GM12878 (cell line): ENCODE measurements around the gene CPSF3. TPM values are rescaled to one million over a fixed set of nuclear protein-coding genes. Genes with fewer than 3 reads are reported as not detected.

Experiments used
- ATAC-seq: fragments of 200-7000 bp; cut with Tn5 transposase; 3 replicates; pipeline ENCODE4 v1.9.1; 2020; ENCODE audit warnings: mild to moderate bottlenecking, moderate library complexity
- BruUV-seq: library from RNA; stranded (reverse); fragments of 400-500 nt; replicated peaks from 2 replicates; lab custom pipeline; 2021; lab: Mats Ljungman, UMichigan
- CTCF ChIA-PET: fragments of 300-600 bp; sonication (Branson Sonifier 250); formaldehyde crosslinking; extraction: SDS; loops from one replicate; lab custom pipeline; 2021; ENCODE audit warnings: inconsistent platforms; lab: Yijun Ruan, JAX
- POLR2A ChIA-PET: fragments of 350-600 bp; formaldehyde crosslinking; extraction: SDS; loops from one replicate; lab custom pipeline; 2021; ENCODE audit warnings: inconsistent platforms; lab: Charles Lee
- RAD21 ChIA-PET: fragments of 300-600 bp; sonication (Branson Sonifier 250); formaldehyde crosslinking; loops from one replicate; lab custom pipeline; 2023; ENCODE audit warnings: antibody characterized with exemption; ENCODE audit not compliant: unreplicated experiment; lab: Charles Lee
- SMC1A ChIA-PET: fragments of 300-600 bp; sonication (Branson Sonifier 250); formaldehyde crosslinking; loops from one replicate; lab custom pipeline; 2023; ENCODE audit not compliant: unreplicated experiment, uncharacterized antibody; lab: Charles Lee
- DNase-seq: peaks from one replicate; pipeline ENCODE4 v3.0.0-alpha.2; 2011; ENCODE audit warnings: low read depth, low spot score
- FAIRE-seq: peaks from 3 replicates; lab custom pipeline; 2011; peaks lifted over from hg19 to GRCh38; lab: Jason Lieb, UNC
- H2AFZ ChIP-seq: 2 replicates; pipeline ENCODE4 v1.6.0; 2011; ENCODE audit warnings: low read depth, low read length, control low read depth; ENCODE audit not compliant: control insufficient read depth
- H3K27ac ChIP-seq: 2 replicates; pipeline ENCODE4 v1.5.1; 2011; ENCODE audit warnings: control low read depth; ENCODE audit not compliant: control insufficient read depth, insufficient read depth
- H3K27me3 ChIP-seq, 2 experiments: replicated peaks in 1 of 2; 2 replicates each; pipeline versions ENCODE4 v1.6.0 to v1.6.1; 2011; ENCODE audit warnings: low read length in 1 of 2; ENCODE audit not compliant: control insufficient read depth in 2 of 2, insufficient read depth in 2 of 2
- H3K36me3 ChIP-seq, 2 experiments: 2 replicates each; pipeline ENCODE4 v1.5.1; 2011; ENCODE audit warnings: low read length in 1 of 2; ENCODE audit not compliant: control insufficient read depth in 2 of 2, insufficient read depth in 2 of 2
- H3K4me1 ChIP-seq: 2 replicates; pipeline ENCODE4 v1.6.1; 2011; ENCODE audit warnings: mild to moderate bottlenecking, low read length, moderate library complexity, mixed read lengths; ENCODE audit not compliant: control insufficient read depth, insufficient read depth
- H3K4me2 ChIP-seq: 2 replicates; pipeline ENCODE4 v1.6.0; 2011; ENCODE audit warnings: control low read depth; ENCODE audit not compliant: control insufficient read depth, insufficient read depth
- H3K4me3 ChIP-seq: fragments of 200-600 bp; sonication (generic); 2 replicates; pipeline ENCODE4 v1.5.1; 2016
- H3K79me2 ChIP-seq: 2 replicates; pipeline ENCODE4 v1.6.0; 2011; ENCODE audit warnings: low read length; ENCODE audit not compliant: control insufficient read depth, insufficient read depth
- H3K9ac ChIP-seq: 2 replicates; pipeline ENCODE4 v1.8.0; 2011; ENCODE audit warnings: low read length, control low read depth, mixed read lengths; ENCODE audit not compliant: control insufficient read depth, insufficient read depth
- H3K9me3 ChIP-seq: replicated peaks from 3 replicates; pipeline ENCODE4 v1.5.1; 2011; ENCODE audit warnings: mild to moderate bottlenecking, low read length; ENCODE audit not compliant: control insufficient read depth, insufficient read depth
- H4K20me1 ChIP-seq: 2 replicates; pipeline ENCODE4 v1.6.0; 2011; ENCODE audit not compliant: control insufficient read depth, insufficient read depth
- ATF7 ChIP-seq: fragments of 450-650 bp; IDR thresholded peaks from 2 replicates; pipeline ENCODE4 v1.6.1; 2016; ENCODE audit warnings: low read depth, mild to moderate bottlenecking
- E2F8 ChIP-seq: fragments of 450-650 bp; IDR thresholded peaks from 2 replicates; pipeline ENCODE4 v1.6.1; 2018; ENCODE audit warnings: mild to moderate bottlenecking, low read depth, moderate library complexity; ENCODE audit not compliant: partially characterized antibody
- KDM1A ChIP-seq: fragments of 200-600 bp; sonication (generic); IDR thresholded peaks from 2 replicates; pipeline ENCODE4 v1.6.1; 2016; ENCODE audit warnings: borderline replicate concordance
- MYC ChIP-seq: IDR thresholded peaks from 2 replicates; pipeline ENCODE4 v1.6.1; 2011; ENCODE audit warnings: mild to moderate bottlenecking, low read length, moderate library complexity, inconsistent platforms; ENCODE audit not compliant: insufficient read depth, insufficient replicate concordance, insufficient read length, severe bottlenecking
- NR2F1 ChIP-seq: fragments of 450-650 bp; conservative IDR thresholded peaks from 2 replicates; pipeline ENCODE4 v1.6.1; 2017; ENCODE audit warnings: mild to moderate bottlenecking
- NRF1 ChIP-seq: conservative IDR thresholded peaks from 2 replicates; pipeline ENCODE4 v1.6.1; 2011; ENCODE audit warnings: mild to moderate bottlenecking, low read depth, low read length, improper control_type of control experiment
- PBX3 ChIP-seq: IDR thresholded peaks from 2 replicates; pipeline ENCODE4 v1.6.1; 2011; ENCODE audit warnings: mild to moderate bottlenecking, low read depth, low read length, moderate library complexity; ENCODE audit not compliant: insufficient replicate concordance
- SIX5 ChIP-seq: IDR thresholded peaks from 2 replicates; pipeline ENCODE4 v1.6.1; 2011; ENCODE audit warnings: mild to moderate bottlenecking, low read depth, low read length, moderate library complexity; ENCODE audit not compliant: severe bottlenecking
- TARDBP ChIP-seq: IDR thresholded peaks from 2 replicates; pipeline ENCODE4 v1.6.1; 2016; ENCODE audit warnings: borderline replicate concordance
- TCF12 ChIP-seq: IDR thresholded peaks from 2 replicates; pipeline ENCODE4 v1.6.1; 2011; ENCODE audit warnings: low read depth, mild to moderate bottlenecking, low read length
- USF1 ChIP-seq: IDR thresholded peaks from 2 replicates; pipeline ENCODE4 v1.6.1; 2011; ENCODE audit warnings: borderline replicate concordance, low read depth, mild to moderate bottlenecking, moderate library complexity, mixed read lengths, low read length; ENCODE audit not compliant: insufficient read depth; ENCODE audit errors: extremely low read length
- ZNF687 ChIP-seq: fragments of 450-650 bp; IDR thresholded peaks from 2 replicates; pipeline ENCODE4 v1.6.1; 2017; ENCODE audit warnings: mild to moderate bottlenecking, moderate library complexity
- WGBS: methylation state at CpG from one replicate; pipeline ENCODE4 v1.1.6; 2016; ENCODE audit warnings: low lambda C conversion rate; ENCODE audit not compliant: insufficient replicate concordance, insufficient coverage; ENCODE audit errors: missing lambda C conversion rate; 5-methylcytosine and 5-hydroxymethylcytosine counted together
- in situ Hi-C: fragments of 300-500 bp; cut with MboI; formaldehyde crosslinking; loops from 9 replicates; pipeline ENCODE4 v1.14.3; 2018; ENCODE audit warnings: mixed read lengths
- intact Hi-C: fragments of 100-400 bp; cut with micrococcal nuclease; formaldehyde crosslinking; loops from one replicate; pipeline ENCODE4 v1.14.2; 2022; ENCODE audit not compliant: unreplicated experiment
- polyA plus RNA-seq, 11 experiments: library from polyadenylated mRNA; depleted of rRNA in 4 of 11; unstranded in 6 of 11; stranded (reverse) in 5 of 11; fragments of >200 nt; fragmentation: Nextera tagmentation in 4 of 11; fragmentation: Illumina TruSeq in 1 of 11; extraction: Ambion mirVana in 4 of 11; extraction: Trizol in 1 of 11; gene quantifications; 1 replicate in 1 of 11; 2 replicates in 10 of 11; pipeline versions ENCODE4 v1.2.1 to v1.2.3, GENCODE V29; 2011 to 2016; ENCODE audit warnings: inconsistent platforms in 2 of 11, missing spikeins in 2 of 11, low read depth in 1 of 11
- total RNA-seq, 4 experiments: library from RNA; depleted of rRNA in 3 of 4; stranded (reverse); fragments of >200 nt in 3 of 4; fragmentation: Illumina TruSeq in 1 of 4; extraction: Trizol in 1 of 4; gene quantifications; 2 replicates each; pipeline versions ENCODE4 v1.2.1 to v1.2.3, GENCODE V29; 2013 to 2021

CPSF3 gene
- total and polyA plus RNA-seq, 10 of the 15 experiments (the other 5 are each of a cell fraction or from before 2014, with no cell fraction given), result 34.5 to 108 (median 76.1) TPM

- TF ChIP-seq USF1, result no peak
- no peak for TF ChIP-seq ATF7
- TF ChIP-seq MYC, result no peak
- TF ChIP-seq NRF1, result no peak
- TF ChIP-seq KDM1A, result no peak
Measured at GRCh38 chr2:9400268-9401058, 23.0 kb upstream of the CPSF3 start (continued).

- no peak overlapping the region for H3K27ac ChIP-seq
- FAIRE-seq (no peak), DNase-seq (no peak), ATAC-seq (no peak)
- no peak overlapping the region for H3K4me3 ChIP-seq
- no peaks in the 10 kb centered on the region for H3K36me3 ChIP-seq
- H2AFZ ChIP-seq, result no peak overlapping the region
- ChIA-PET RAD21 (no interaction called here), SMC1A (interaction anchor here (0.6 kb wide), 1 partner anchor 16 kb away, joined by 3 read pairs; no protein-coding TSS in a partner anchor), POLR2A (no interaction called here), CTCF (no interaction called here)
- no peak overlapping the region for H3K9ac ChIP-seq
- no TSS peak for BruUV-seq
- in situ Hi-C loops (no loop called here), intact Hi-C loops (no loop called here)
- H3K79me2 ChIP-seq, result no peaks in the 10 kb centered on the region
- no peak overlapping the region for H3K4me2 ChIP-seq
- no peaks in the 10 kb centered on the region for H4K20me1 ChIP-seq
- H3K4me1 ChIP-seq, result no peaks in the 10 kb centered on the region
- no peaks in the 10 kb centered on the region for H3K9me3 ChIP-seq
- H3K27me3 ChIP-seq, result no peaks in the 10 kb centered on the region
- WGBS, result 61% methylated on average over 12 of the region's 12 CpGs
- TF ChIP-seq E2F8, result no peak
- no peak for TF ChIP-seq PBX3
- no peak for TF ChIP-seq TARDBP
- no peak for TF ChIP-seq TCF12
- no peak for TF ChIP-seq NR2F1
- TF ChIP-seq SIX5, result no peak
- TF ChIP-seq ZNF687, result no peak
Measured at GRCh38 chr2:9401059-9401547, 22.4 kb upstream of the CPSF3 start.
